ENCODE results near the gene SENP7. TPM values are rescaled to one million over a fixed set of nuclear protein-coding genes. Genes with fewer than 3 reads are reported as not detected.

Gene SENP7
- total RNA-seq, 1 experiment from 2014 or later, result 17.4 TPM

GRCh38 chr3:101433652-101434051, 79.4 kb downstream of the SENP7 start:
- intact Hi-C loops (cut with micrococcal nuclease; ENCODE audit: unreplicated experiment), result no loop called here
- Histone ChIP-seq H3K27ac (no peak overlapping the region), H3F3A (ENCODE audit: insufficient read depth, low read depth) (0 out of 2 replicates have a peak, but pooled peaks cover 3% of the 10 kb centered on the region), H3K9me2 (ENCODE audit: insufficient read depth) (no peaks in the 10 kb centered on the region), H3K27me3 (ENCODE audit: insufficient read depth, low read depth) (no peaks in the 10 kb centered on the region), H3K4me1 (replicated peaks; ENCODE audit: insufficient read depth) (no peaks in the 10 kb centered on the region), H3K4me3 (no peak overlapping the region), H3K9me3 (ENCODE audit: insufficient read depth, low read depth) (0 out of 2 replicates have a peak, but pooled peaks cover 3% of the 10 kb centered on the region), H3K4me2 (no peak overlapping the region), H3K79me2 (ENCODE audit: low read depth) (no peaks in the 10 kb centered on the region), H2AFZ (no peak overlapping the region), H4K20me1 (ENCODE audit: insufficient read depth) (no peaks in the 10 kb centered on the region), H3K36me3 (ENCODE audit: low read depth) (no peaks in the 10 kb centered on the region)
- DNase-seq, result peak in 1 of 2 experiments; percentile 19
- ChIA-PET CTCF (no interaction called here), POLR2A (ENCODE audit: unreplicated experiment) (no interaction called here)
- TF ChIP-seq EZH2 (IDR thresholded peaks at IDR 0.05; ENCODE audit: low read depth) (no peak), CTCF (conservative IDR thresholded peaks at IDR 0.05) (no peak)
- BruUV-seq (replicated peaks), result no TSS peak

GRCh38 chr3:101423984-101424888, 88.8 kb downstream of the SENP7 start:
- Histone ChIP-seq H2AFZ (no peak overlapping the region), H3F3A (ENCODE audit: insufficient read depth, low read depth) (no peaks in the 10 kb centered on the region), H3K4me1 (replicated peaks; ENCODE audit: insufficient read depth) (no peaks in the 10 kb centered on the region), H3K79me2 (ENCODE audit: low read depth) (no peaks in the 10 kb centered on the region), H4K20me1 (ENCODE audit: insufficient read depth) (no peaks in the 10 kb centered on the region), H3K9me2 (ENCODE audit: insufficient read depth) (no peaks in the 10 kb centered on the region), H3K4me2 (no peak overlapping the region), H3K36me3 (ENCODE audit: low read depth) (no peaks in the 10 kb centered on the region), H3K27me3 (ENCODE audit: insufficient read depth, low read depth) (no peaks in the 10 kb centered on the region), H3K4me3 (no peak overlapping the region), H3K27ac (no peak overlapping the region), H3K9me3 (ENCODE audit: insufficient read depth, low read depth) (no peaks in the 10 kb centered on the region)
- ChIA-PET CTCF (no interaction called here), POLR2A (ENCODE audit: unreplicated experiment) (no interaction called here)
- DNase-seq, result peak in 1 of 2 experiments; percentile 31
- no TSS peak for BruUV-seq (replicated peaks)
- TF ChIP-seq EZH2 (IDR thresholded peaks at IDR 0.05; ENCODE audit: low read depth) (no peak), CTCF (conservative IDR thresholded peaks at IDR 0.05) (no peak)
- intact Hi-C loops (cut with micrococcal nuclease; ENCODE audit: unreplicated experiment), result no loop called here

- Histone ChIP-seq H2AFZ (no peak overlapping the region), H4K20me1 (ENCODE audit: insufficient read depth) (no peaks in the 10 kb centered on the region), H3K27me3 (ENCODE audit: insufficient read depth, low read depth) (no peaks in the 10 kb centered on the region), H3K4me2 (no peak overlapping the region), H3K36me3 (ENCODE audit: low read depth) (no peaks in the 10 kb centered on the region), H3K4me1 (replicated peaks; ENCODE audit: insufficient read depth) (no peaks in the 10 kb centered on the region), H3K9me3 (ENCODE audit: insufficient read depth, low read depth) (no peaks in the 10 kb centered on the region), H3F3A (ENCODE audit: insufficient read depth, low read depth) (no peaks in the 10 kb centered on the region), H3K9me2 (ENCODE audit: insufficient read depth) (no peaks in the 10 kb centered on the region), H3K79me2 (ENCODE audit: low read depth) (no peaks in the 10 kb centered on the region), H3K4me3 (no peak overlapping the region), H3K27ac (no peak overlapping the region)
- ChIA-PET CTCF (no interaction called here), POLR2A (ENCODE audit: unreplicated experiment) (no interaction called here)
- no TSS peak for BruUV-seq (replicated peaks)
- DNase-seq, result no peak
- no peak for TF ChIP-seq CTCF (conservative IDR thresholded peaks at IDR 0.05)
- no peak for TF ChIP-seq EZH2 (IDR thresholded peaks at IDR 0.05; ENCODE audit: low read depth)
- intact Hi-C loops (cut with micrococcal nuclease; ENCODE audit: unreplicated experiment), result no loop called here
Measured at GRCh38 chr3:101418851-101419250, 94.2 kb downstream of the SENP7 start.

Data from PC-9 (cell line).